Transverse colon (tissue), 4 donors: ENCODE data around the gene UBR3. TPM values are rescaled to one million over a fixed set of nuclear protein-coding genes. Genes with fewer than 3 reads are reported as not detected.
A peak's percentile ranks its signal among the peaks of the same experiment; 100 is the strongest.

Experiments
- DNase-seq: peaks from one replicate; pipeline ENCODE4 v3.0.0-alpha.2; 2019
- H3K27ac ChIP-seq, 4 donors: fragments of 200-600 bp; sonication (generic); 2 replicates each; pipeline ENCODE4 v1.5.1; 2016 to 2018; ENCODE audit warnings: inconsistent platforms in 4 of 4
- H3K27me3 ChIP-seq: fragments of 200-600 bp; sonication (generic); 2 replicates; pipeline ENCODE4 v1.5.1; 2017; ENCODE audit warnings: inconsistent platforms
- H3K36me3 ChIP-seq, 4 donors: fragments of 200-600 bp; sonication (generic); 2 replicates each; pipeline ENCODE4 v1.5.1; 2017 to 2019; ENCODE audit warnings: inconsistent platforms in 4 of 4
- H3K4me1 ChIP-seq, 4 donors: fragments of 200-600 bp; sonication (generic); 2 replicates each; pipeline ENCODE4 v1.5.1; 2017 to 2020; ENCODE audit warnings: inconsistent platforms in 4 of 4
- H3K4me3 ChIP-seq, 4 donors: fragments of 200-600 bp; sonication (generic); 1 replicate in 1 of 4; 2 replicates in 3 of 4; pipeline versions ENCODE4 v1.5.1 to v1.6.1; 2017 to 2019; ENCODE audit warnings: inconsistent platforms in 4 of 4
- H3K9me3 ChIP-seq, 2 donors: fragments of 200-600 bp; sonication (generic); 2 replicates each; pipeline ENCODE4 v1.5.1; 2017 to 2019; ENCODE audit warnings: inconsistent platforms in 2 of 2
- EP300 ChIP-seq: sonication (generic); formaldehyde crosslinking; IDR thresholded peaks from one replicate; pipeline ENCODE4 v1.6.1; 2017; ENCODE audit warnings: antibody characterized with exemption, low read depth
- POLR2A ChIP-seq: fragments of 450-650 bp; IDR thresholded peaks from one replicate; pipeline ENCODE4 v1.6.1; 2016; ENCODE audit warnings: antibody characterized with exemption, mild to moderate bottlenecking, moderate library complexity
- POLR2AphosphoS5 ChIP-seq, 3 donors: sonication (generic); formaldehyde crosslinking; IDR thresholded peaks; one replicate each; pipeline ENCODE4 v1.6.1; 2016; ENCODE audit warnings: antibody characterized with exemption in 3 of 3
- WGBS, 2 donors: methylation state at CpG; one replicate each; pipeline ENCODE4 v1.1.5; 2018; ENCODE audit warnings: low coverage in 1 of 2; 5-methylcytosine and 5-hydroxymethylcytosine counted together
- in situ Hi-C, 4 donors: fragments of 200-750 bp; cut with MboI; loops; one replicate each; pipeline versions ENCODE4 v1.15.0 to v1.15.1; 2017; ENCODE audit warnings: low sequenced_read_pairs in 3 of 4, low pct_ligation_motif_present in 1 of 4, low pct_unique_long_range_greater_than_20kb in 1 of 4
- intact Hi-C: fragments of 100-400 bp; cut with DNase I; formaldehyde crosslinking; loops from one replicate; pipeline ENCODE4 v1.15.1; 2023; ENCODE audit warnings: low total_unique reads
- total RNA-seq, 4 donors: library from RNA; depleted of rRNA; stranded (reverse); fragments of >200 nt; gene quantifications; one replicate each; pipeline ENCODE4 v1.1.0, GENCODE V29; 2016
- TF ChIP-seq, protein P1 (sequence below), 5 experiments: fragments of 200-600 bp in 3 of 5; fragments of 450-650 bp in 2 of 5; sonication (generic) in 3 of 5; IDR thresholded peaks; 1 replicate in 2 of 5; 2 replicates in 3 of 5; pipeline ENCODE4 v1.5.1; 2016 to 2017; ENCODE audit warnings: antibody characterized with exemption in 5 of 5, inconsistent platforms in 3 of 5, mild to moderate bottlenecking in 2 of 5, moderate library complexity in 1 of 5

The UBR3 gene, protein sequence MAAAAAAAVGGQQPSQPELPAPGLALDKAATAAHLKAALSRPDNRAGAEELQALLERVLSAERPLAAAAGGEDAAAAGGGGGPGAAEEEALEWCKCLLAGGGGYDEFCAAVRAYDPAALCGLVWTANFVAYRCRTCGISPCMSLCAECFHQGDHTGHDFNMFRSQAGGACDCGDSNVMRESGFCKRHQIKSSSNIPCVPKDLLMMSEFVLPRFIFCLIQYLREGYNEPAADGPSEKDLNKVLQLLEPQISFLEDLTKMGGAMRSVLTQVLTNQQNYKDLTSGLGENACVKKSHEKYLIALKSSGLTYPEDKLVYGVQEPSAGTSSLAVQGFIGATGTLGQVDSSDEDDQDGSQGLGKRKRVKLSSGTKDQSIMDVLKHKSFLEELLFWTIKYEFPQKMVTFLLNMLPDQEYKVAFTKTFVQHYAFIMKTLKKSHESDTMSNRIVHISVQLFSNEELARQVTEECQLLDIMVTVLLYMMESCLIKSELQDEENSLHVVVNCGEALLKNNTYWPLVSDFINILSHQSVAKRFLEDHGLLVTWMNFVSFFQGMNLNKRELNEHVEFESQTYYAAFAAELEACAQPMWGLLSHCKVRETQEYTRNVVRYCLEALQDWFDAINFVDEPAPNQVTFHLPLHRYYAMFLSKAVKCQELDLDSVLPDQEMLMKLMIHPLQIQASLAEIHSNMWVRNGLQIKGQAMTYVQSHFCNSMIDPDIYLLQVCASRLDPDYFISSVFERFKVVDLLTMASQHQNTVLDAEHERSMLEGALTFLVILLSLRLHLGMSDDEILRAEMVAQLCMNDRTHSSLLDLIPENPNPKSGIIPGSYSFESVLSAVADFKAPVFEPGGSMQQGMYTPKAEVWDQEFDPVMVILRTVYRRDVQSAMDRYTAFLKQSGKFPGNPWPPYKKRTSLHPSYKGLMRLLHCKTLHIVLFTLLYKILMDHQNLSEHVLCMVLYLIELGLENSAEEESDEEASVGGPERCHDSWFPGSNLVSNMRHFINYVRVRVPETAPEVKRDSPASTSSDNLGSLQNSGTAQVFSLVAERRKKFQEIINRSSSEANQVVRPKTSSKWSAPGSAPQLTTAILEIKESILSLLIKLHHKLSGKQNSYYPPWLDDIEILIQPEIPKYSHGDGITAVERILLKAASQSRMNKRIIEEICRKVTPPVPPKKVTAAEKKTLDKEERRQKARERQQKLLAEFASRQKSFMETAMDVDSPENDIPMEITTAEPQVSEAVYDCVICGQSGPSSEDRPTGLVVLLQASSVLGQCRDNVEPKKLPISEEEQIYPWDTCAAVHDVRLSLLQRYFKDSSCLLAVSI (N-terminal part only)
- total RNA-seq: 10 to 100 TPM; 45.2 to 79.0 (median 74.1) TPM

DNA sequence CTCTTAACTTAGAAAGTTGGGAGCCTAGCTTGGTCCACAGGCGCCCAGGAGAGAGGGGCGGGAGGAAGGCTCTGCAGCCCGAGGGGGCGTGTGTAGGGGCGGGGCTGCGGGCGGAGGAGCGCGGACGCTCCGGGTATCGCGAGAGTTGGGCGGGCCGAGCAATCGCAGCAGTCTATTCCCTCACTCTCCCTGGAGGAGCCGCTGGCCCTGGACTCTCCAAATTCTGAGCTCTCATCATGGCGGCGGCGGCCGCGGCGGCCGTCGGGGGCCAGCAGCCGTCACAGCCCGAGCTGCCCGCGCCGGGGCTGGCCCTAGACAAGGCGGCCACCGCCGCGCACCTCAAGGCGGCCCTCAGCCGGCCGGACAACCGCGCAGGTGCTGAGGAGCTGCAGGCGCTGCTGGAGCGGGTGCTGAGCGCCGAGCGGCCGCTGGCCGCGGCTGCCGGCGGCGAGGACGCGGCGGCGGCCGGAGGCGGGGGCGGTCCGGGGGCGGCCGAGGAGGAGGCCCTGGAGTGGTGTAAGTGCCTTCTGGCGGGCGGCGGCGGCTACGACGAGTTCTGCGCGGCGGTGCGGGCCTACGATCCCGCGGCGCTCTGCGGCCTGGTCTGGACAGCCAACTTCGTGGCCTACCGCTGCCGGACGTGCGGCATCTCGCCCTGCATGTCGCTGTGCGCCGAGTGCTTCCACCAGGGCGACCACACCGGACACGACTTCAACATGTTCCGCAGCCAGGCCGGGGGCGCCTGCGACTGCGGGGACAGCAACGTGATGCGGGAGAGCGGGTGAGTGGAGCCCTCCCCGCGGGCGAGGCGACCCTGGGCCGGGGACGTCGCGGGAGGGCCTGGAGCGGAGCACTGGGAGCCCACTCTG is at the start of gene UBR3:
UBR3 (plus strand) TSS at position 183 of the 869 bp plus-strand sequence; CDS start at position 237, 54 bp downstream.
- TF ChIP-seq, protein P1, sequence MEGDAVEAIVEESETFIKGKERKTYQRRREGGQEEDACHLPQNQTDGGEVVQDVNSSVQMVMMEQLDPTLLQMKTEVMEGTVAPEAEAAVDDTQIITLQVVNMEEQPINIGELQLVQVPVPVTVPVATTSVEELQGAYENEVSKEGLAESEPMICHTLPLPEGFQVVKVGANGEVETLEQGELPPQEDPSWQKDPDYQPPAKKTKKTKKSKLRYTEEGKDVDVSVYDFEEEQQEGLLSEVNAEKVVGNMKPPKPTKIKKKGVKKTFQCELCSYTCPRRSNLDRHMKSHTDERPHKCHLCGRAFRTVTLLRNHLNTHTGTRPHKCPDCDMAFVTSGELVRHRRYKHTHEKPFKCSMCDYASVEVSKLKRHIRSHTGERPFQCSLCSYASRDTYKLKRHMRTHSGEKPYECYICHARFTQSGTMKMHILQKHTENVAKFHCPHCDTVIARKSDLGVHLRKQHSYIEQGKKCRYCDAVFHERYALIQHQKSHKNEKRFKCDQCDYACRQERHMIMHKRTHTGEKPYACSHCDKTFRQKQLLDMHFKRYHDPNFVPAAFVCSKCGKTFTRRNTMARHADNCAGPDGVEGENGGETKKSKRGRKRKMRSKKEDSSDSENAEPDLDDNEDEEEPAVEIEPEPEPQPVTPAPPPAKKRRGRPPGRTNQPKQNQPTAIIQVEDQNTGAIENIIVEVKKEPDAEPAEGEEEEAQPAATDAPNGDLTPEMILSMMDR (IDR thresholded peaks at IDR 0.05): peak in 1 of 5 experiments; percentile 9
- TF ChIP-seq POLR2A: peak; percentile 72
- no peak for TF ChIP-seq EP300
- peak; percentile 90 to 91 (median 91) for TF ChIP-seq POLR2AphosphoS5 (IDR thresholded peaks at IDR 0.05)
- Histone ChIP-seq H3K36me3 (no peaks in the 10 kb centered on the region), H3K27me3 (no peaks in the 10 kb centered on the region), H3K4me1 (peaks cover 26 to 57% (median 38%) of the 10 kb centered on the region in 4 donors), H3K4me3 (peak within 1 kb of the TSS; percentile 46 to 96 (median 70)), H3K9me3 (no peaks in the 10 kb centered on the region), H3K27ac (peak within 1 kb of the TSS; percentile 90 to 94 (median 90))
- peak; percentile 95 for DNase-seq
- intact Hi-C loops (no loop called here), in situ Hi-C loops (no loop called here)
- 0 to 1% methylated on average over 13 to 54 of the region's 104 CpGs for WGBS, 2 donors

DNA sequence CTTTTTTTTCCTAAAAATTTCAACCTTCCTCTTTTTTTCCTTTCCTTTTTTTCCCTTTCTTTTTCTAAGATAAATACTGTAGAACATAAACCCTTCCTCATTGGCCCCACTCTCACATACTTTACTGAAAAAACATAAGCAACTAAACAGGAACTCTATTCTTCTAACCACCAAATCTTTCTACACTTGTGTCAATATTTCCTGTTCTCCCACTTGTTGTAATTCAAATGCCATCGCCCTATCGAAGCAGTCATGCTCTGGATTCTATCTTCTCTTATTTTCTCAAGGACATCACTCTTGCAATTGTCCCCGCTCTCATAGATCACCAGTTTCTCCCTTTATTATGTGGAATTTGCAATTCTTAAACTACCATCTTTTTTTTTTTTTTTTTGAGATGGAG is 48.8 kb upstream of the UBR3 start:
- in situ Hi-C loops: no loop called here
- no peak overlapping the region for H3K4me3 ChIP-seq
- TF ChIP-seq, protein P1 (IDR thresholded peaks at IDR 0.05): no peak
- no peak for TF ChIP-seq POLR2A
- TF ChIP-seq POLR2AphosphoS5 (IDR thresholded peaks at IDR 0.05): no peak
- no peak for TF ChIP-seq EP300

DNA sequence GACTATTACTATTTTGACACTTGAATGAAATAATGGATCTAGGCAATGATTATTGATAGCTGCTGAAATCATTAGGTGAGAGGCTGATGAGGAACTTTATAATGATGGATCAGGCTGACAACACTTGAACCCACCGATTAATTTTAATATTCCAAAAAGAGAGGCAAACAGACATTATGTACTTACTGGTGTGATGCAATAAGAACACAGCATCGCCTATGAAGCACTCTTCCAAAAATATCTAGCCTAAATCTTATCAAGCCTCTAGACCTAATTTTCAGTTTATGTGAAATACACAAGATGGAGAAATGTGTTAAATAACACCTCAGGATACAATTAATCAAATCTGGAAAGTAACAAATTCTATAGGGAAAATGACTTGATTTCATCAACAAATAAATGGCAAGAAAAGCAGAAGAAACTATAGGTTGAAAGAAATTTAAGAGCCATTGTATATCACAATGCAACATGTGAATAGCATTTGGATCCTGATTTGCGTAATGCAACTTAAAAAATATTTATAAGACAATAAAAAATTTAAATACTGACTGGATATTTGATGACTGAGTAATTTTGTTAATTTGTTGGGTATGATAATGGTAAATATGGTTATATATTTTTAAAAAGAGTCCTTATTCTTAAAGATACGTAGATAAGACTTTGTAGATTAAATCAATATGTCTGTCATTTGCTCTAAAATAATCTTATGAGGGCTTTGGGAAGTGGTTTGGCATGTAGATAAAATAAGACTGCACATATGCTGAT is 45.8 kb upstream of the UBR3 start:
- no peaks in the 10 kb centered on the region for H3K9me3 ChIP-seq
- 90 to 96% methylated on average over 3 to 4 of the region's 4 CpGs for WGBS, 2 donors
- in situ Hi-C loops: no loop called here
- no peaks in the 10 kb centered on the region for H3K36me3 ChIP-seq
- H3K27me3 ChIP-seq: no peaks in the 10 kb centered on the region
- no peak overlapping the region for H3K4me3 ChIP-seq
- no peak for DNase-seq
- intact Hi-C loops: no loop called here
- H3K4me1 ChIP-seq: no peaks in the 10 kb centered on the region
- no peak overlapping the region for H3K27ac ChIP-seq
- TF ChIP-seq, protein P1 (IDR thresholded peaks at IDR 0.05): no peak
- TF ChIP-seq EP300: no peak
- no peak for TF ChIP-seq POLR2AphosphoS5 (IDR thresholded peaks at IDR 0.05)
- TF ChIP-seq POLR2A: no peak

More for the DNA sequence above, 48.8 kb upstream of the UBR3 start:
- DNase-seq: no peak
- intact Hi-C loops: no loop called here
- H3K27me3 ChIP-seq: no peaks in the 10 kb centered on the region
- WGBS, 2 donors: 73 to 91% methylated on average over 3 of the region's 3 CpGs
- no peaks in the 10 kb centered on the region for H3K36me3 ChIP-seq
- no peaks in the 10 kb centered on the region for H3K4me1 ChIP-seq
- no peak overlapping the region for H3K27ac ChIP-seq
- no peaks in the 10 kb centered on the region for H3K9me3 ChIP-seq
